Measurements from ENCODE around the gene KLF15.

KLF15 gene

DNA sequence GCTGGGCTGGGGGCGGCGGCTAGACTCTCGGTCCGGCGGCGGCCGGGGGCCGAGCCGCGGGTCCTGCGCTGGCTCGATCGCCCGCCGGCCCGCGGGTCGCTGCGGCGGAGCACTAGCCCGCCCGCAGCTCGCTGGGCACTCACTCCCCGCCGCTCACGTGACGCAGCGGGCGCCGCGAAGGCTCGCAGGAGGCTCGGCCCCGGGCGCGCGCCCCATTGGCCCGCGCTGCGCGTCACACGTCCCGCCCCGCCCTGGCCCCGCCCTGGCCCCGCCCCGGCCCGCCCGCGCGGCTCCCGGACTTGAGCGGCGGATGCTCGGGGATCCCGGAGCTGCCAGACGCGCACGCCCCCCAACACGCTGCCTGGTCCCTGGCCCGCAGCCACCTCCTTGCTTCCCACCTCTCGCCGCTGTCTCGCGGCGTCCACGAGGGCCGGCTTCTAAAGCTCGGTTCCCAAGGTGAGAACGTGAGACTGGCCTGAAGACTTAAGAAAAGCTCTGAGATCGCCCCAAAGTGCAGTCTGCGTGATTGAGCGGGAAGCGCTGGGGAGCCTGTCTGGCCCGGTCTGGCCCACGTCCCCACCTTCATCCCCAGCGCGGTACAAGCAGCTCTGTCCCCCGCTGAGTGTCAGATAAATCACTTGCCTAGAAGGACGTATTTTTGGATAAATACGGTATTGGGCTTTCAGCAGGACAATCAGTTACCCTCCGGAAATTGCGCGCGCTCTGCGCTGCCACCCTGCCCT lies at the start of gene KLF15:
KLF15 (minus strand) TSS at position 114 of the 743 bp plus-strand sequence. CDS start 4,486 bp downstream, outside the sequence.
- H3K9me3 Mint-ChIP-seq = no peaks in the 10 kb centered on the region
- H3K36me3 Mint-ChIP-seq (ENCODE audit: low read depth) = no peaks in the 10 kb centered on the region
- peaks cover 43% of the 10 kb centered on the region for H3K27me3 Mint-ChIP-seq
- H3K4me3 Mint-ChIP-seq = peak within 1 kb of the TSS; percentile 81
- peaks cover 14% of the 10 kb centered on the region for H3K4me1 Mint-ChIP-seq (ENCODE audit: low read depth)
- H3K27ac Mint-ChIP-seq = no peak within 1 kb of the TSS

GRCh38 chr3:126406389-126407296 lies 49.4 kb upstream of the KLF15 start:
- peaks cover 34% of the 10 kb centered on the region for H3K27me3 Mint-ChIP-seq

GRCh38 chr3:126402666-126403302 lies 45.6 kb upstream of the KLF15 start:
- Mint-ChIP-seq H3K9me3 (no peaks in the 10 kb centered on the region), H3K4me1 (ENCODE audit: low read depth) (no peaks in the 10 kb centered on the region), H3K27me3 (peaks cover 12% of the 10 kb centered on the region), H3K27ac (no peak overlapping the region), H3K4me3 (no peak overlapping the region), H3K36me3 (ENCODE audit: low read depth) (no peaks in the 10 kb centered on the region)

More at GRCh38 chr3:126406389-126407296, 49.4 kb upstream of the KLF15 start:
- Mint-ChIP-seq H3K4me3 (no peak overlapping the region), H3K9me3 (no peaks in the 10 kb centered on the region), H3K36me3 (ENCODE audit: low read depth) (no peaks in the 10 kb centered on the region), H3K4me1 (ENCODE audit: low read depth) (no peaks in the 10 kb centered on the region), H3K27ac (no peak overlapping the region)

GRCh38 chr3:126402178-126402577 lies 45.0 kb upstream of the KLF15 start:
- Mint-ChIP-seq H3K4me3 (no peak overlapping the region), H3K27ac (no peak overlapping the region), H3K9me3 (no peaks in the 10 kb centered on the region), H3K36me3 (ENCODE audit: low read depth) (no peaks in the 10 kb centered on the region), H3K4me1 (ENCODE audit: low read depth) (no peaks in the 10 kb centered on the region), H3K27me3 (peaks cover 12% of the 10 kb centered on the region)

- no peaks in the 10 kb centered on the region for H3K9me3 Mint-ChIP-seq
- H3K27ac Mint-ChIP-seq = no peak overlapping the region
- no peaks in the 10 kb centered on the region for H3K4me1 Mint-ChIP-seq (ENCODE audit: low read depth)
- H3K36me3 Mint-ChIP-seq (ENCODE audit: low read depth) = no peaks in the 10 kb centered on the region
- peaks cover 12% of the 10 kb centered on the region for H3K27me3 Mint-ChIP-seq
- no peak overlapping the region for H3K4me3 Mint-ChIP-seq
Measured at GRCh38 chr3:126401611-126402160, 44.5 kb upstream of the KLF15 start.

DNA sequence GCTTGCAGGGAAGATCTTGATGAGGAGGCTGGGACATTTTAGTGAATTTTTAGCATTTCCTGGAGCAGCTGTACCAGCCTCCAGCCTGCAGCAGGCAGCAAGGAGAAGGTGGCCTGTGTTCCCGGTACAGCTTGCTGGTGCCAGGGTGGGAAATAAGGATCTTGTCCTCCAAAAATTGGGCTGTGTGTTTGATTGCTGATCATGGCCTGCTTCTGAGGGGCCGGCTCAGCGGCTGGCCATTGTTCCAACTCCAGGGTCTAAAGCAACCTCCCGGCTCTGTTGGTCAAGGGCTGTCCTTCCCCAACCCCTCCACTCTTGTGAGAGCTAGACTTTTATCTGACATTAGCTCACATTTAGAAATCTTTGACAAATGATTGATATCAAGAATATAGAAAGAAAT lies 42.5 kb upstream of the KLF15 start:
- Mint-ChIP-seq H3K27me3 (peaks cover 17% of the 10 kb centered on the region), H3K4me1 (ENCODE audit: low read depth) (no peaks in the 10 kb centered on the region), H3K4me3 (no peak overlapping the region), H3K9me3 (no peaks in the 10 kb centered on the region), H3K27ac (no peak overlapping the region), H3K36me3 (ENCODE audit: low read depth) (no peaks in the 10 kb centered on the region)

DNA sequence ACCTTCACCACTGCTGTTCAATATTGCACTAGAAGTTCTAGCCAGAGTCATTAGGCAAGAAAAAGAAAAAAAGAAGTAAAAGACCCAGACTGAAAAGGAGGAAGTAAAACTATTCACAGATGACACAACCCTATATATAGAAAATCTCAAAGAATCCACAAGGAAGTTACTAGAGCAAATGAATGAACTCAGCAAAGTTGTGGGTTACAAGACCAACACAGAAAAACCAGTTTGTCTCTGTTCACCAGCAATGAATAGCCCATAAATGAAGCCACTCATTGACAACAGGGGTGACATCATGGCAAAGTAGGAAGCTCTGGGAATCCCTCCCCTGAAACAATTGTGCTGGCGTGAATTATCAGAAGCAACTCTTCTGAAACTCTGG lies 42.1 kb upstream of the KLF15 start:
- H3K27ac Mint-ChIP-seq = no peak overlapping the region
- H3K9me3 Mint-ChIP-seq = no peaks in the 10 kb centered on the region

DNA sequence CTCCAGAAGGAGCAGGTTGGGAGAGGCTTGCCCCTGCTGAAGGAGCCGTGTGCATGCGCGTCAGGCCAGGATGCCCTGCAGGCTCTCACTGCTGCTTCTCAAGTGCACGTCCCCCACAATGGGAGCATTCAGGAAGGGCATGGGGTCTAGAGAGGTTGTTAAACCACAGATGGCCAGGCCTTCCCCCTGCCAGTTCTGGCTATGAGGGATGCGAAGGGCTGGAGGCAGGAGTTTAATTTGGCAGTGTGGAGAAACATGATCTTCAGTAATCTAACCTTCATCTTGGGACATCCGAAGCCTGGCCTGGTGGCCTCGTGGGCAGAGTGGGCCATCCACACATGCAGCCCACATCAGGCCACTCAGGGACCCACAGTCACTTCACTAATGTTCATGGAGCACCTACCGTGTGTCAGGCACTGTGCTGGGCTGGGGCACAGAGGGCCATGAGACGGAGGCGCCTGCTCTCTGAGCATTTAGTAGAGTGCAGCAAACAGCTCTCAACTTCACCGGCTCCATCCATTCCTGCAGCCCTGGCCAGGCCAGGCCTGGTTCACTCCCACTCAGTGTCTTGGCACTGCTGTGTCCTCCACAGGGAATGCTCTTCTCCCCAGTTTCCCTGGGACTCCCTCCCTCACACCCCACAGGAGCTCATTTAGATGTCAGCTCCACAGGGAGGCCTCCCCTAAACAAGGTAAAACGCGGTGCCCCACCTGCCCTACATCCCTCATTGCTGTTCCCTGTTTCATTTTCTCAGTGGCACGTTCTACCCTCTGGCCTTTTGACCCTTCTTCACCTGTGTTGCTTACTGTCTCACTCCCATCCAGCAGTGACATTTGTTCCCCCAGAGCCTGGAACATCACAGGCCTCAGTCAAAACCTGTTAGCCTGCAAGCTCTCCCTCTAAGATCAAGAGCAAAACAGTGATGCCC lies 41.5 kb upstream of the KLF15 start:
- Mint-ChIP-seq H3K27me3 (peaks cover 18% of the 10 kb centered on the region), H3K4me3 (no peak overlapping the region), H3K27ac (no peak overlapping the region), H3K36me3 (ENCODE audit: low read depth) (no peaks in the 10 kb centered on the region), H3K4me1 (ENCODE audit: low read depth) (no peaks in the 10 kb centered on the region), H3K9me3 (no peaks in the 10 kb centered on the region)

More for the DNA sequence above, 42.1 kb upstream of the KLF15 start:
- H3K27me3 Mint-ChIP-seq = peaks cover 18% of the 10 kb centered on the region
- H3K36me3 Mint-ChIP-seq (ENCODE audit: low read depth) = no peaks in the 10 kb centered on the region
- no peak overlapping the region for H3K4me3 Mint-ChIP-seq
- no peaks in the 10 kb centered on the region for H3K4me1 Mint-ChIP-seq (ENCODE audit: low read depth)

DNA sequence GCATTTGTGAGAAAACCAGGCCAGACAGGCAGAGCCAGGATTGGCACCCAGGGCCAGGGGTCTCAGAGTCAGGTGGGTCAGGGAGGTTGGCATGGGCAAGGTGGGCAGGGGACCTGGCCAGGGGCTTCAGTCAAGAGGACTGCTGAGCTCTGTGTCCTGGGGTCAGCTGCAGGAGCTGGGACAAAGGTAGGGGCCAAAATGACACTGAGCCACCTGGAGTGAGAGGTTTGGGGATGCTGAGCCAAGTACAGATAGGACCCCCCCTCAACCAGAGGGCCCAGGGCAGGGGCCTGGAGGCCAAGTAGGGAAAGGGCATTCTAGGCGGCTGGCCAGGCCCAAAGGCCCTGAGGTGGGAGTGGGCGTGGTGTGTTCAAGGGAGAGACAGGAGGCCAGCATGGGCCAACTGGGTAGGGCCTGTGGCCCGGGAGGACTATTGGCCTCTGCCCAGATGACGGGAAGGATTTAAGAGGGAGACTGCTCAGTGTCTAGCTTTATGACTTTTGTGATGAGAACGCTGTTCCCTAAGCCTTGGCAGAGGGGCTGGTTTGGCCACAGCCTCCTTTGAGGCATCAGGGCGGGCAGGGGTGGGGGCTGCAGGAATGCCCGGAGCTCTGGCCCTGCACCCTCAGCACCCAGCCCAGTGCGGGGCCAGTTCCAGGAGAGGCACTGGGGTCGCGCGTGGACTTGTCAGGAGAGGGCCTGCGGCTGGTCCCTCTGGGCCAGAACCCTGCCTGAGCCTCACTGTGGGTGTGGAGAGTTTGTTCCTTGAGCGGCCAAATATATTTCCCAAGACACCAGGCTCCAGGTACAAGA lies 40.6 kb upstream of the KLF15 start:
- Mint-ChIP-seq H3K27ac (no peak overlapping the region), H3K36me3 (ENCODE audit: low read depth) (no peaks in the 10 kb centered on the region), H3K27me3 (peaks cover 25% of the 10 kb centered on the region), H3K4me3 (no peak overlapping the region), H3K9me3 (no peaks in the 10 kb centered on the region), H3K4me1 (ENCODE audit: low read depth) (no peaks in the 10 kb centered on the region)

GRCh38 chr3:126396536-126396935 lies 39.3 kb upstream of the KLF15 start:
- no peaks in the 10 kb centered on the region for H3K36me3 Mint-ChIP-seq (ENCODE audit: low read depth)
- H3K4me1 Mint-ChIP-seq (ENCODE audit: low read depth) = no peaks in the 10 kb centered on the region
- H3K27me3 Mint-ChIP-seq = peaks cover 34% of the 10 kb centered on the region
- no peak overlapping the region for H3K27ac Mint-ChIP-seq
- no peak overlapping the region for H3K4me3 Mint-ChIP-seq
- H3K9me3 Mint-ChIP-seq = no peaks in the 10 kb centered on the region

DNA sequence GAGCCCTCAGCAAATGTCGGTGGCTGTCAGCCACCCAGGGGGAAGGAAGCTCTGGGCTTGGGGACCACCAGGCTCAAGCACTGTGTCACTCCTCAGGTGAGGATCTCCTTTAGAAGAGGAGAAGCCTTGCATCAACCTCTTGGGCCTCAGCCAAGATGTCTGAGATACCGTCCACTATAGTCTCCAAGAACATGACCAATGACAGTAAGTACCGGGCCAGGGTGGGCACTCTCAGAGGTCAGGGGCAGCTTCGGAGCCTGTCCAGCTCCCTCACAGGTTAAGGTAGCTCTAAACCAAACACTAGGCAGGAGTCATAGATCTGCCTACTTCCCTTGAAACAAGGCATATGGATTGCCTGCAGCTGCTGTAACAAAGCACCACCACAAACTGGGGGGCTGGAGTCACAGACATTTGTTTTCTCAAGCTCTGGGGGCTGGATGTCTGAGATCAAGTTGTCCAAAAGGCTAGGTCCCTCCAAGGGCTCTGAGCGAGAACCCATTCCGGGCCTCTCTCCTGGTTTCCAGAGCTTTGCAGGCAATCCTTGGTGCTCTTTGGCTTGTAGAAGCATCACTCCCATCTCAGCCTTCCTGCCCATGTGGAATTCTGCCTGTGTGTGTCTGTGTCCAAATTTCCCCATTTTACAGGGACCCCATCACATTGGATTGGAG lies 38.8 kb upstream of the KLF15 start:
- H3K4me3 Mint-ChIP-seq = no peak overlapping the region
- no peaks in the 10 kb centered on the region for H3K9me3 Mint-ChIP-seq
- H3K36me3 Mint-ChIP-seq (ENCODE audit: low read depth) = no peaks in the 10 kb centered on the region
- peaks cover 40% of the 10 kb centered on the region for H3K27me3 Mint-ChIP-seq
- H3K27ac Mint-ChIP-seq = no peak overlapping the region
- no peaks in the 10 kb centered on the region for H3K4me1 Mint-ChIP-seq (ENCODE audit: low read depth)

- Mint-ChIP-seq H3K36me3 (ENCODE audit: low read depth) (no peaks in the 10 kb centered on the region), H3K4me1 (ENCODE audit: low read depth) (no peaks in the 10 kb centered on the region), H3K27ac (no peak overlapping the region), H3K4me3 (no peak overlapping the region), H3K27me3 (peaks cover 47% of the 10 kb centered on the region), H3K9me3 (no peaks in the 10 kb centered on the region)
Measured at GRCh38 chr3:126394977-126395321, 37.7 kb upstream of the KLF15 start.
